Suppressor macrophage (primary cell): ENCODE data around the gene C6orf118.

Experiments
- DNase-seq, 4 experiments: peaks; one replicate each; pipeline ENCODE4 v3.0.0-alpha.2; 2020 to 2022

C6orf118 gene

GRCh38 chr6:165244524-165245247, 64.7 kb downstream of the C6orf118 start:
- DNase-seq: no peak

GRCh38 chr6:165243801-165244200, 65.6 kb downstream of the C6orf118 start:
- DNase-seq: no peak

DNA sequence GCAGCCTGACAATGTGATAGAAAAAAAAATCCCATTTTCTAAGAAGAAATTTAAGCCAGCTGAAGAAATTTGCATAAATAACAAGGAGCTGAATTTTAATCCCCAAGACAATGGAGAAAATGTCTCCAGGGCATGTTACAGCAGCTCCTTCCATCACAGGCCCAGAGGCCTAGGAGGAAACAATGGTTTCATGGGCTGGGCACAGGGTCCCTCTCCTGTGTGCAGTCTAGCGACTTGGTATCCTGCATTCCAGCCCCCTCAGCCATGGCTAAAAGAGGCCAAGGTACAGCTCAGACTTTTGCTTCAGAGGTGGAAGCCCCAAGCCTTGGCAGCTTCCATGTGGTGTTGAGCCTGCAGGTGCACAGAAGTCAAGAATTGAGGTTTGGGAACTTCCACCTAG, 73.1 kb downstream of the C6orf118 start:
- DNase-seq: no peak

DNA sequence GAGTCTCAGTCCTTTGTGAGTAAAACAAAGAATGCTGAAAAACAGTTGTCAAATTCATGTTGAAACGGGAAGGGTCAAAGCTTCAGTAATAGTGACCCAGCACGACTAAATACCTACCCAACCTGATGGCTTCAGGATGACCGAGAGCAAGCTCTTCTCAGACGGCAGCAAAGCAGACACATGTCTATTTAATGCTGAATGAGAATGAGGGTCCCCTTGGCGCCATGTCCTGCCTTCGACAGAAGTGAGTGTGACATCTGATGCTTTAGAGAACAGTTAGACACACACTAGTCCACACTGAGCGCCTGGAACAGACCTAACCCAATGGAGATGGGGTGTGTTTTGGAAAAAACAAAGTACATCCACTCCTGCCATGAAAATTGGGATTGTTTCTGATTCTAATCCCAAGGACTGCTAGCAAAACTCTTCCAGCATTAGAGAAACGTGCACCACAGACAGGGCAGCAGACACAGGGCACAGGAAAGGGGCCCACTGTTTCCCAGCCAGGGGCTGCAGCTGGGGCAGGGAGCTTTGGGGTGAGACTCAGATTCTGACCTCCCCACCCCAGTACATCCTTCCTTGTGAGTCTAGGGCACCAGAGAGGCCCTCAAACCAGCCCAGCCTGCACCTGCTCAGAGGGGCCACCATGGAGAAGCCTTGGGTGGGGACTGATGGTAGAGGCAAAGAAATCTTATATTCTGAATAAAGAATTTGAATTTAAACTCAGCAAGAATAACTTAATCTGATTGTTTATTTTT, 76.5 kb downstream of the C6orf118 start:
- DNase-seq: no peak

GRCh38 chr6:165231581-165232561, 77.5 kb downstream of the C6orf118 start:
- DNase-seq: no peak

DNA sequence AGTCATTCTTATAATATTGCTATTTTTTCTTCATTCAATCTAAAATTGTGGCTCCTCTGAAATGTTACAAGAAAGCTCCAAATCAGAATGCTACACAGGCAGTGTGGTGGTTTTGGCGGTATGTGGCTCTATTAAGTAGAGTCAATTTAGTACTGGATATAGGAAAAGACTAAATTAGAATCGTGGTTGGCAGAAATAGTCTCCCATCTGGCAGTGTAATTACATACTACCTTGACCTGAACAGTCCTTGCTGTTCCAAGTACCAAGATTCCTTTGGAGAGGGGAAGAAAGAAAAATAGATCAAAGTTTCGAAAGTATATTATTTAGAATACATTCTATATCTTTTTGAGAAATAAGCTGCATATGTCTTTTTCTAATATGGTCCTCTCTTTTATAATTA, 78.2 kb downstream of the C6orf118 start:
- no peak for DNase-seq
